SK-N-SH (cell line): ENCODE results near the gene FANCE. TPM values are rescaled to one million over a fixed set of nuclear protein-coding genes. Genes with fewer than 3 reads are reported as not detected.

ENCODE experiments used
- CTCF ChIA-PET: fragments of 300-600, 350-600 bp; formaldehyde crosslinking; extraction: SDS; loops from one replicate; lab custom pipeline; 2021; lab: Yijun Ruan, JAX
- POLR2A ChIA-PET: fragments of 350-600 bp; sonication (Branson Sonifier 250); formaldehyde crosslinking; extraction: SDS; loops from one replicate; lab custom pipeline; 2020; ENCODE audit warnings: antibody characterized with exemption, inconsistent platforms; lab: Yijun Ruan, JAX
- DNase-seq: peaks from one replicate; pipeline ENCODE4 v3.0.0; 2012
- H2AFZ ChIP-seq: fragments of 200-600 bp; sonication (generic); 2 replicates; pipeline ENCODE4 v1.8.1; 2016; ENCODE audit warnings: antibody characterized with exemption, mild to moderate bottlenecking, low read depth
- H3F3A ChIP-seq: fragments of 200-600 bp; sonication (generic); replicated peaks from 2 replicates; pipeline ENCODE3; 2016; ENCODE audit warnings: antibody characterized with exemption, mild to moderate bottlenecking; ENCODE audit not compliant: insufficient read depth
- H3K27ac ChIP-seq, 2 experiments: fragments of 200-500 bp in 1 of 2; fragments of 200-600 bp in 1 of 2; sonication (Bioruptor generic) in 1 of 2; sonication (generic), shearing (Covaris generic) in 1 of 2; 2 replicates each; pipeline versions ENCODE4 v1.5.1 to v1.6.1; 2014 to 2016; ENCODE audit warnings: low read depth in 2 of 2, inconsistent platforms in 1 of 2, low read length in 1 of 2, mild to moderate bottlenecking in 1 of 2, mixed read lengths in 1 of 2
- H3K27me3 ChIP-seq: fragments of 200-600 bp; sonication (generic), shearing (Covaris generic); 2 replicates; pipeline ENCODE4 v1.6.1; 2016; ENCODE audit warnings: mixed run types; ENCODE audit not compliant: insufficient read depth
- H3K36me3 ChIP-seq, 2 experiments: fragments of 200-500 bp in 1 of 2; fragments of 200-600 bp in 1 of 2; sonication (Bioruptor generic) in 1 of 2; sonication (generic) in 1 of 2; replicated peaks in 1 of 2; 2 replicates each; pipeline versions ENCODE3 to v1.5.1; 2014 to 2016; ENCODE audit warnings: low read length in 1 of 2, mild to moderate bottlenecking in 1 of 2; ENCODE audit not compliant: insufficient read depth in 2 of 2, control insufficient read depth in 1 of 2
- H3K4me1 ChIP-seq, 2 experiments: fragments of 200-500 bp in 1 of 2; fragments of 200-600 bp in 1 of 2; sonication (Bioruptor generic) in 1 of 2; sonication (generic), shearing (Covaris generic) in 1 of 2; 2 replicates each; pipeline versions ENCODE4 v1.5.1 to v1.6.1; 2014 to 2016; ENCODE audit warnings: low read depth in 1 of 2, low read length in 1 of 2, mixed run types in 1 of 2; ENCODE audit not compliant: insufficient read depth in 2 of 2, control insufficient read depth in 1 of 2
- H3K4me2 ChIP-seq: fragments of 200-600 bp; sonication (generic), shearing (Covaris generic); 2 replicates; pipeline ENCODE4 v1.6.1; 2017; ENCODE audit warnings: mixed run types
- H3K4me3 ChIP-seq, 2 experiments: fragments of 200-500 bp in 1 of 2; fragments of 200-600 bp in 1 of 2; sonication (Bioruptor generic) in 1 of 2; sonication (generic), shearing (Covaris generic) in 1 of 2; 2 replicates each; pipeline versions ENCODE4 v1.5.1 to v1.8.1; 2014 to 2016; ENCODE audit warnings: low read depth in 2 of 2, inconsistent platforms in 1 of 2, low read length in 1 of 2, mild to moderate bottlenecking in 1 of 2, mixed read lengths in 1 of 2, moderate library complexity in 1 of 2
- H3K79me2 ChIP-seq: fragments of 200-600 bp; sonication (generic); 2 replicates; pipeline ENCODE4 v1.8.1; 2017; ENCODE audit warnings: mild to moderate bottlenecking; ENCODE audit not compliant: insufficient read depth
- H3K9ac ChIP-seq: fragments of 200-600 bp; sonication (generic); 2 replicates; pipeline ENCODE4 v1.6.1; 2017; ENCODE audit warnings: mixed run types
- H3K9me2 ChIP-seq: fragments of 200-600 bp; sonication (generic); 2 replicates; pipeline ENCODE4 v1.6.1; 2017; ENCODE audit warnings: mixed run types
- H3K9me3 ChIP-seq: fragments of 200-600 bp; sonication (generic); 2 replicates; pipeline ENCODE4 v1.6.1; 2017; ENCODE audit warnings: mixed run types, mild to moderate bottlenecking, moderate library complexity
- H4K20me1 ChIP-seq: fragments of 200-600 bp; sonication (generic); 2 replicates; pipeline ENCODE4 v1.6.1; 2017; ENCODE audit warnings: mild to moderate bottlenecking, mixed run types; ENCODE audit not compliant: insufficient read depth
- EP300 ChIP-seq, 2 experiments: IDR thresholded peaks; 2 replicates each; pipeline versions ENCODE4 v1.4.0 to v1.6.1; 2012; ENCODE audit warnings: borderline replicate concordance in 1 of 2, low read depth in 1 of 2, low read length in 1 of 2
- EZH2phosphoT487 ChIP-seq: fragments of 200-600 bp; sonication (generic); IDR thresholded peaks from 2 replicates; pipeline ENCODE4 v1.6.1; 2017; ENCODE audit warnings: low read depth, mixed run types, mild to moderate bottlenecking, antibody characterized with exemption, moderate library complexity, borderline replicate concordance
- FOSL2 ChIP-seq: IDR thresholded peaks from 2 replicates; pipeline ENCODE4 v1.4.0; 2012; ENCODE audit warnings: low read depth, mild to moderate bottlenecking, moderate library complexity, borderline replicate concordance
- MAX ChIP-seq: IDR thresholded peaks from 2 replicates; pipeline ENCODE4 v1.4.0; 2012; ENCODE audit warnings: low read depth
- MXI1 ChIP-seq: IDR thresholded peaks from 2 replicates; pipeline ENCODE4 v1.6.1; 2012; ENCODE audit warnings: mild to moderate bottlenecking, low read depth, low read length, improper control_type of control experiment
- NFIC ChIP-seq: IDR thresholded peaks from 2 replicates; pipeline ENCODE4 v1.4.0; 2012; ENCODE audit warnings: borderline replicate concordance
- NRF1 ChIP-seq: IDR thresholded peaks from 2 replicates; pipeline ENCODE4 v1.6.1; 2012; ENCODE audit warnings: low read depth, mild to moderate bottlenecking, low read length
- POLR2AphosphoS5 ChIP-seq: IDR thresholded peaks from 2 replicates; pipeline ENCODE4 v1.6.1; 2012; ENCODE audit warnings: low read depth, low read length
- REST ChIP-seq: IDR thresholded peaks from 2 replicates; pipeline ENCODE4 v1.6.1; 2012; ENCODE audit warnings: mild to moderate bottlenecking, low read depth, low read length, moderate library complexity
- SIN3A ChIP-seq: IDR thresholded peaks from 2 replicates; pipeline ENCODE4 v1.6.1; 2012; ENCODE audit warnings: low read depth, mild to moderate bottlenecking, low read length, moderate library complexity, borderline replicate concordance
- TAF1 ChIP-seq: IDR thresholded peaks from 2 replicates; pipeline ENCODE4 v1.6.1; 2012; ENCODE audit warnings: low read depth, mild to moderate bottlenecking, low read length, moderate library complexity, borderline replicate concordance
- YY1 ChIP-seq: IDR thresholded peaks from 2 replicates; pipeline ENCODE4 v1.4.0; 2012; ENCODE audit warnings: low read depth, mild to moderate bottlenecking
- ZBTB33 ChIP-seq: IDR thresholded peaks from 2 replicates; pipeline ENCODE4 v1.4.0; 2012; ENCODE audit warnings: low read depth, borderline replicate concordance
- WGBS: methylation state at CpG from one replicate; pipeline ENCODE4 v1.1.6; 2017; ENCODE audit warnings: low lambda C conversion rate; 5-methylcytosine and 5-hydroxymethylcytosine counted together
- polyA plus RNA-seq, 3 experiments: library from polyadenylated mRNA; depleted of rRNA; stranded (reverse); fragments of >200 nt; gene quantifications; 2 replicates each; pipeline ENCODE4 v1.2.3, GENCODE V29; 2012
- TF ChIP-seq, protein P1 (sequence below): IDR thresholded peaks from 2 replicates; pipeline ENCODE4; 2012

Gene FANCE
- polyA plus RNA-seq, 1 of the 3 experiments (the other 2 are of a cell fraction): 5.8 TPM

DNA sequence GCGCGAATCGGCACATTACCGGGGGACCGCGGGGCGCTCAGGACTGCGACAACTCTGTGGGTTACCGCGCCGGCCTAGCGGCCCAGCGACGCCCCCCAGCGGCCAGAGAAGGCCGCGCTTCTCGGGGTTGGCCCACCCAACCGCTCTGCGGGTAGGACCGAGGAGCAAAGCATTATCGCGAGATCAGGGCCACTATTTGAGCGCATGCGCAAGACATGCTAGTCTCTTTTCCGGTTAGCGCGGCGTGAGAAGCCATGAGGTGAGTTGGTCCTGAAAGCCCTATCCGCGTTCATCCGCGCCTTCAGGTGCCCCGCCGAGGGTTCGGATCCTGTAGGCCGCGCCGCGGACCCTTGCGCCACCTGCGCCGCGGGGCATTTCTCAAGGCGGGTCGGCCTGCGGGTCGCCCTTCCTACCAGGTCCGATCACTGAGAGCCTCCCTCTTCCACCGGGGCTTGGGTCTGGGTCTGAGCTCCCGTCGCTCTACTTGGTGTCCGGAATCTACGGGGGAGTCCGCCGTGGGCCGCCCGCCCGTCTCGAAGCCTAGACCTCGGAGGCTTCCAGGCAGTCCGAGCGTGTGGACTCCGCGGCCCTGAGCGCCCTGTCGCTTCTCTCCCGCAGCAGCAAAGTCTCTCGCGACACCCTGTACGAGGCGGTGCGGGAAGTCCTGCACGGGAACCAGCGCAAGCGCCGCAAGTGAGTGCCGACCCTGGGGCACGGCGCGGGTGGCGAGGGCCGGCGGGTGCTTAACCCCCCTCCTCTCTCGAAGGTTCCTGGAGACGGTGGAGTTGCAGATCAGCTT, 16.2 kb downstream of the FANCE start, which contains the start of gene RPL10A (continued):
- TF ChIP-seq, protein P1, sequence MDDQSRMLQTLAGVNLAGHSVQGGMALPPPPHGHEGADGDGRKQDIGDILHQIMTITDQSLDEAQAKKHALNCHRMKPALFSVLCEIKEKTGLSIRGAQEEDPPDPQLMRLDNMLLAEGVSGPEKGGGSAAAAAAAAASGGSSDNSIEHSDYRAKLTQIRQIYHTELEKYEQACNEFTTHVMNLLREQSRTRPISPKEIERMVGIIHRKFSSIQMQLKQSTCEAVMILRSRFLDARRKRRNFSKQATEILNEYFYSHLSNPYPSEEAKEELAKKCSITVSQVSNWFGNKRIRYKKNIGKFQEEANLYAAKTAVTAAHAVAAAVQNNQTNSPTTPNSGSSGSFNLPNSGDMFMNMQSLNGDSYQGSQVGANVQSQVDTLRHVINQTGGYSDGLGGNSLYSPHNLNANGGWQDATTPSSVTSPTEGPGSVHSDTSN: peak; percentile 13
- peak; percentile 97 for TF ChIP-seq MAX
- TF ChIP-seq FOSL2: no peak
- peak; percentile 100 for TF ChIP-seq POLR2AphosphoS5
- TF ChIP-seq MXI1: peak; percentile 89; the same call in 1 of the 2 replicates
- TF ChIP-seq, all 33 proteins: peak for 19

DNA sequence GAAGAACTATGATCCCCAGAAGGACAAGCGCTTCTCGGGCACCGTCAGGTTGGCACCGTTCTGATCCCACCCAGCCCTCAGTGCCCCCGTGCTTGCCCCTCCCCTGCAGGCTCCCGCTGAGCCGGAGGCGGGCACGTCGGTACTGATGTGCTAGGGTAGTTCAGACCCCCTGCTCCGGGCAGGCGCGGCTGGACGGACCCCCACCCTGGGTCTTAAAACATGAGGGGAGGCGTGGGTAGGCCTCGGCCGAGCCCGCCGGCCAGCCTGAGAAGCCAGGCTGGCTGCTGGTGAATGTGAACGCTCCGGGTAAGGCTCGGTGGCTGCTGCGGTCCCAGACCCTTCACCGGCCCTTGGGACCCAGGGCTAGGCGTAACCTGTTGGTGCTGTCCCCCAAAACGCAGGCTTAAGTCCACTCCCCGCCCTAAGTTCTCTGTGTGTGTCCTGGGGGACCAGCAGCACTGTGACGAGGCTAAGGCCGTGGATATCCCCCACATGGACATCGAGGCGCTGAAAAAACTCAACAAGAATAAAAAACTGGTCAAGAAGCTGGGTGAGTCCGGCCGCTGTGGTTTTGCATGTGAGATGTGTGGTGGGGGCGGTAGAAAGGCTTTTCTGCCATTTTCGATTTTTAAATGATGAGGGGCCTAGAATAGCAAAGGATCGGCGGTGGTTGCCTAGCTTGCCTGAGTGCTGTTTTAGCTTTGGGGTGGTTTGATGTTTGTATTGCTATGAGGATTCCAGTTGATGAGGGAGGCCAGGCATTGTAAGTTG, 17.0 kb downstream of the FANCE start:
- Histone ChIP-seq H3F3A (peaks cover 51% of the 10 kb centered on the region), H3K27ac (peak overlapping the region; percentile 85 to 89), H3K79me2 (peaks cover 38% of the 10 kb centered on the region), H3K9me3 (no peaks in the 10 kb centered on the region), H3K36me3 (peaks cover 25 to 38% of the 10 kb centered on the region in 2 experiments), H3K4me1 (peaks cover 23 to 26% of the 10 kb centered on the region in 2 experiments; a peak in 3 of 4 replicates), H3K27me3 (no peaks in the 10 kb centered on the region), H3K4me2 (peak overlapping the region; percentile 90), H3K4me3 (peak overlapping the region; percentile 67 to 90), H4K20me1 (peaks cover 47% of the 10 kb centered on the region), H3K9ac (peak overlapping the region; percentile 95), H2AFZ (no peak overlapping the region), H3K9me2 (no peaks in the 10 kb centered on the region)
- no peak for TF ChIP-seq REST
- no peak for TF ChIP-seq YY1
- TF ChIP-seq NRF1: no peak
- no peak for TF ChIP-seq TAF1
- TF ChIP-seq, protein P1: no peak
- TF ChIP-seq POLR2AphosphoS5: peak; percentile 26; the same call in 1 of the 2 replicates
- TF ChIP-seq NFIC: no peak
- 0 out of 2 replicates have a peak, but pooled peaks have one; percentile 9 for TF ChIP-seq SIN3A
- no peak for TF ChIP-seq EP300 (IDR thresholded peaks at IDR 0.05; ENCODE audit: borderline replicate concordance in 1 of 2, low read depth in 1 of 2, low read length in 1 of 2)
- TF ChIP-seq EZH2phosphoT487: no peak
- no peak for TF ChIP-seq ZBTB33
- ChIA-PET CTCF (interaction anchor here (0.5 to 6.6 kb wide), 10 partner anchors 9 to 269 kb away, joined by 3 to 102 read pairs (median 6); partner anchors contain the start of genes ARMC12, FANCE, PPARD and TEAD3), POLR2A (interaction anchor here (0.9 to 1.8 kb wide), 3 partner anchors 29 to 127 kb away, joined by 4 to 6 read pairs (median 5); no protein-coding TSS in a partner anchor)
- no peak for DNase-seq
- WGBS: 1% methylated on average over 18 of the region's 37 CpGs
